Aorta (tissue), 5 donors: ENCODE measurements around the gene GOLPH3. TPM values are rescaled to one million over a fixed set of nuclear protein-coding genes. Genes with fewer than 3 reads are reported as not detected.

Experiments
- ATAC-seq: fragments of 200-7000 bp; cut with Tn5 transposase; one replicate; pipeline ENCODE4 v1.9.1; 2022; ENCODE audit warnings: moderate library complexity; ENCODE audit not compliant: low FRiP score
- DNase-seq, 2 donors: peaks; one replicate each; pipeline ENCODE4 v3.0.0-alpha.2; 2020
- H3K27ac ChIP-seq, 2 donors: one replicate each; pipeline ENCODE4 v1.5.1; 2013; ENCODE audit warnings: low read length in 2 of 2, mild to moderate bottlenecking in 2 of 2, moderate library complexity in 2 of 2, control low read depth in 1 of 2, inconsistent platforms in 1 of 2, low read depth in 1 of 2
- H3K27me3 ChIP-seq, 2 donors: one replicate each; pipeline ENCODE4 v1.6.1; 2013; ENCODE audit warnings: control low read depth in 1 of 2, low read length in 1 of 2, mild to moderate bottlenecking in 1 of 2, moderate library complexity in 1 of 2; ENCODE audit not compliant: insufficient read depth in 2 of 2, control insufficient read depth in 1 of 2
- H3K36me3 ChIP-seq, 2 donors: one replicate each; pipeline ENCODE4 v1.6.1; 2013; ENCODE audit warnings: control low read depth in 1 of 2, low read length in 1 of 2, mild to moderate bottlenecking in 1 of 2; ENCODE audit not compliant: insufficient read depth in 2 of 2, control insufficient read depth in 1 of 2
- H3K4me1 ChIP-seq, 2 donors: one replicate each; pipeline ENCODE4 v1.6.1; 2013; ENCODE audit warnings: low read length in 2 of 2, control low read depth in 1 of 2, mild to moderate bottlenecking in 1 of 2, moderate library complexity in 1 of 2; ENCODE audit not compliant: insufficient read depth in 2 of 2, control insufficient read depth in 1 of 2
- H3K4me3 ChIP-seq, 2 donors: one replicate each; pipeline ENCODE4 v1.5.1; 2013; ENCODE audit warnings: low read length in 2 of 2, control low read depth in 1 of 2, mild to moderate bottlenecking in 1 of 2
- H3K9me3 ChIP-seq: one replicate; pipeline ENCODE4 v1.6.1; 2013; ENCODE audit warnings: mild to moderate bottlenecking, low read length; ENCODE audit not compliant: control insufficient read depth
- WGBS, 2 donors: extraction: QIAGEN DNeasy Blood & Tissue Kit; methylation state at CpG; one replicate each; pipeline ENCODE4 v1.1.7; 2013; 5-methylcytosine and 5-hydroxymethylcytosine counted together
- intact Hi-C, 2 donors: fragments of 100-400 bp; cut with DNase I; formaldehyde crosslinking; loops; one replicate each; pipeline versions ENCODE4 v1.14.2 to v1.15.0; 2022
- polyA plus RNA-seq, 2 donors: library from polyadenylated mRNA; stranded (reverse); fragments of 200-250 nt; gene quantifications; one replicate each; pipeline ENCODE4 v1.2.3, GENCODE V29; 2013
- total RNA-seq, 2 donors: library from RNA; stranded (reverse); fragmentation: NEBNext Ultra II Directional; extraction: Animal tissue kit (Norgen Biotek cat#: 25700); gene quantifications; one replicate each; pipeline ENCODE4 v1.2.1, GENCODE V29; 2021
- donor health status: healthy with polysubstance abuse.
- donor health status: Bipolar disorder and iron deficiency.
- donor health status: DM: no; HTN: no; CAD: no.
- donor health status: DM: no; HTN: no; CAD: no.
- donor health status: DM: yes; HTN: yes; CAD: no.

GOLPH3 gene
- total and polyA plus RNA-seq, 4 donors, result 57.0 to 92.0 (median 74.1) TPM

DNA sequence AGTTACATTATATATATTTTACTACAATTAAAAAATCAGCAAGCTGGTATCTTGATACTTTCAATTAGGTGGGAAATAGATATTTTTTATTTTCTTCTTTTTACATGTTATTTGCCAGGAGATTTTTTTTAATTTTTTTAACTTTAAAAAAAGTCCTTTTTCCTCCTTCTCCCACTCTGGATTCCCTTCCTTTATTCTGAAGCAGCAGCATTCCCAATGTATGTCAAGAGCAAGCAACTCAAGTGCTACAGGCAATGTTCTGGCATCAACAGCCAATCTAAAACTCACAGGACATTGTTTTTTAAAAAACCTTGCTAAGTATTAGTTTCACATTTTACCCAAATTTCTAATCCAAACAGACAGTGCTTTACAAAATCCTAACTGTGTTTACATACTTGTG lies 41.4 kb downstream of the GOLPH3 start:
- ATAC-seq, result no peak
- Histone ChIP-seq H3K4me3 (no peak overlapping the region), H3K4me1 (peaks cover 2% of the 10 kb centered on the region in 2 donors), H3K9me3 (no peaks in the 10 kb centered on the region), H3K27me3 (no peaks in the 10 kb centered on the region), H3K27ac (no peak overlapping the region), H3K36me3 (peaks cover 0 to 2% of the 10 kb centered on the region in 2 donors)
- DNase-seq, result no peak
- intact Hi-C loops, result no loop called here

- intact Hi-C loops, result no loop called here
- H3K4me1 ChIP-seq, result peaks cover 2% of the 10 kb centered on the region in 2 donors
- DNase-seq, result no peak
- no peaks in the 10 kb centered on the region for H3K27me3 ChIP-seq
- no peaks in the 10 kb centered on the region for H3K9me3 ChIP-seq
- H3K27ac ChIP-seq, result no peak overlapping the region
- WGBS, 2 donors, result 61 to 67% methylated on average over 1 of the region's 1 CpG
- H3K4me3 ChIP-seq, result no peak overlapping the region
- H3K36me3 ChIP-seq, result peaks cover 0 to 2% of the 10 kb centered on the region in 2 donors
- ATAC-seq, result no peak
Measured at GRCh38 chr5:32131604-32132003, 42.5 kb downstream of the GOLPH3 start.

DNA sequence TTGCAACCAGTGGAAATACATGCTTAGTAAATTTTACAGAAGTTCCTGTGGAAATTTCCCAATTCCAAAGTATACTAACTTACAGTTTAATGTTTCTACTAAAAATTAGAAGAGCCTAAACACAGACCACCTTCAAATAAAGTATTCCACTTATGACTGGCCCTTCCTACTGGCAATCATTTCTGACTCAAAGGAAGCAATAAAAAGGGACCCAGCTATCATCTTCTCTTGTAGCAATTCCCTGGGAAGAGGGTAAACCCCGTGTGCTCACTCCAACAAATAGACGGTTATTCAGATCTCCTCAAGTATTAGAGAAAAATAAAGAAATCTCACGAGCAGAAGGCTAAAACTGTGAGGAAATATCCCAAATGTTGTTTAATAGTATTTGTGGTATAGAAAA lies 43.3 kb downstream of the GOLPH3 start:
- ATAC-seq, result no peak
- no peak for DNase-seq
- Histone ChIP-seq H3K4me3 (no peak overlapping the region), H3K27me3 (no peaks in the 10 kb centered on the region), H3K27ac (no peak overlapping the region), H3K9me3 (no peaks in the 10 kb centered on the region), H3K4me1 (peaks cover 2% of the 10 kb centered on the region in 2 donors), H3K36me3 (peaks cover 0 to 2% of the 10 kb centered on the region in 2 donors)
- intact Hi-C loops, result no loop called here
- WGBS, 2 donors, result 58 to 70% methylated on average over 3 of the region's 3 CpGs

- no peak for DNase-seq
- Histone ChIP-seq H3K27me3 (no peaks in the 10 kb centered on the region), H3K36me3 (peaks cover 0 to 2% of the 10 kb centered on the region in 2 donors), H3K9me3 (no peaks in the 10 kb centered on the region), H3K27ac (peak overlapping the region in 1 of 2 donors; percentile 67), H3K4me3 (no peak overlapping the region), H3K4me1 (peaks cover 2% of the 10 kb centered on the region in 2 donors)
- intact Hi-C loops, result no loop called here
- 63 to 72% methylated on average over 7 of the region's 7 CpGs for WGBS, 2 donors
- ATAC-seq, result no peak
Measured at GRCh38 chr5:32129074-32129598, 45.0 kb downstream of the GOLPH3 start.

GRCh38 chr5:32127711-32128110 lies 46.4 kb downstream of the GOLPH3 start:
- H3K4me3 ChIP-seq, result no peak overlapping the region
- no peaks in the 10 kb centered on the region for H3K27me3 ChIP-seq
- no peak overlapping the region for H3K27ac ChIP-seq
- peaks cover 0 to 2% of the 10 kb centered on the region in 2 donors for H3K36me3 ChIP-seq
- ATAC-seq (no peak), DNase-seq (no peak)
- intact Hi-C loops, result no loop called here
- no peaks in the 10 kb centered on the region for H3K4me1 ChIP-seq
- WGBS, 2 donors, result 71% methylated on average over 3 of the region's 3 CpGs
- H3K9me3 ChIP-seq, result no peaks in the 10 kb centered on the region

GRCh38 chr5:32126691-32127090 lies 47.4 kb downstream of the GOLPH3 start:
- H3K27me3 ChIP-seq, result no peaks in the 10 kb centered on the region
- H3K27ac ChIP-seq, result no peak overlapping the region
- ATAC-seq (no peak), DNase-seq (no peak)
- WGBS, 2 donors, result 24 to 30% methylated on average over 1 of the region's 1 CpG
- no peak overlapping the region for H3K4me3 ChIP-seq
- no peaks in the 10 kb centered on the region for H3K9me3 ChIP-seq
- H3K36me3 ChIP-seq, result peaks cover 0 to 2% of the 10 kb centered on the region in 2 donors
- no peaks in the 10 kb centered on the region for H3K4me1 ChIP-seq
- intact Hi-C loops, result no loop called here

- DNase-seq, result no peak
- Histone ChIP-seq H3K4me3 (no peak overlapping the region), H3K4me1 (no peaks in the 10 kb centered on the region), H3K9me3 (no peaks in the 10 kb centered on the region), H3K27me3 (no peaks in the 10 kb centered on the region), H3K27ac (no peak overlapping the region), H3K36me3 (peaks cover 0 to 4% of the 10 kb centered on the region in 2 donors)
- intact Hi-C loops, result no loop called here
- 84 to 87% methylated on average over 6 of the region's 6 CpGs for WGBS, 2 donors
- no peak for ATAC-seq
Measured at GRCh38 chr5:32123889-32124676, 50.0 kb downstream of the GOLPH3 start.

DNA sequence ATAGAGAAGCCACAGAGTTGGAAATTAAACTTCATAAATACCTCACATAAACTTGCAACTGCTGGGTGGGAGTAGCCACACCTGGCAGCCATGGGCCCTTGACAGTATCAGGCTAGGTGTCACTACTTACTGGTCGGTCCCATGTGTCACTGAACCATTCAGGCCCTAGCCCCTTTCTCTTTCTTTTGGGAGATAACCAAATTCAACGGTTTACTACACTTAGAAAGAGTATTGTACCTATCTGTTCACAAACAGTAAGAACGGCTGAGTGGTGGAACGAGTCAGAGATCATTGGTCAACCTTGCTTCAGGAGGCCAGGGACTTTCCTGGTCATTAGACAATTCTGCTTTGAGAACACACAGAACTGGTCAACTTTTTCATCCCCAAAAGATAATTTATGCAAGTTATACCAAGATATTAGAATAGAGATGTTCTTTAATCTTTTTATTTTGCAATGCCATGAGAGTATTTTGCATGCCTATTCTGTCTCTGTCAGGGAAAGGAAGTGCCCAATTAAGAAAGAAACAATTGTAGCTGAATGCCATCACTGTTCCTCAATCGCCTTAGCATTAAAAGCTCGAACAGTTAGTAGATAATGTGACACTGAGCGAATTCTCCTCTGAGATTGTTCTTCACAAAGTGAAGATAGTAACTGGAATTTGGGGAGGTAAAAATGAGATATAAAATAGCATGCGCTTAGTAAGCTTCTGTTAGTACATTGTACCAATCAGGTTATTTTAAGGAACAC lies 50.9 kb downstream of the GOLPH3 start:
- ATAC-seq, result no peak
- no peak overlapping the region for H3K4me3 ChIP-seq
- H3K4me1 ChIP-seq, result no peaks in the 10 kb centered on the region
- 93% methylated on average over 8 of the region's 8 CpGs for WGBS, 2 donors
- H3K27ac ChIP-seq, result no peak overlapping the region
- no peaks in the 10 kb centered on the region for H3K27me3 ChIP-seq
- intact Hi-C loops, result no loop called here
- H3K9me3 ChIP-seq, result no peaks in the 10 kb centered on the region
- H3K36me3 ChIP-seq, result peaks cover 0 to 4% of the 10 kb centered on the region in 2 donors
- DNase-seq, result no peak
